ENCODE results near the gene TMEM209.

TMEM209 gene

GRCh38 chr7:130180571-130181262 lies 24.5 kb downstream of the TMEM209 start:
- Histone ChIP-seq H3K36me3 (peaks cover 21% of the 10 kb centered on the region), H3K9me3 (no peaks in the 10 kb centered on the region), H3K4me1 (no peaks in the 10 kb centered on the region), H3K4me3 (ENCODE audit: low read depth, low read length) (no peak overlapping the region), H3K27me3 (no peaks in the 10 kb centered on the region)
- TF ChIP-seq CTCF (IDR thresholded peaks at IDR 0.05; ENCODE audit: low read depth, low read length), result no peak
- DNase-seq, result no peak

- Histone ChIP-seq H3K27me3 (no peaks in the 10 kb centered on the region), H3K36me3 (peaks cover 25% of the 10 kb centered on the region), H3K4me3 (ENCODE audit: low read depth, low read length) (no peak overlapping the region), H3K9me3 (no peaks in the 10 kb centered on the region), H3K4me1 (no peaks in the 10 kb centered on the region)
- no peak for DNase-seq
- TF ChIP-seq CTCF (IDR thresholded peaks at IDR 0.05; ENCODE audit: low read depth, low read length), result no peak
Observed at GRCh38 chr7:130179631-130180030, 25.6 kb downstream of the TMEM209 start.

- Histone ChIP-seq H3K4me1 (no peaks in the 10 kb centered on the region), H3K36me3 (peaks cover 31% of the 10 kb centered on the region), H3K4me3 (ENCODE audit: low read depth, low read length) (no peak overlapping the region), H3K27me3 (no peaks in the 10 kb centered on the region), H3K9me3 (no peaks in the 10 kb centered on the region)
- TF ChIP-seq CTCF (IDR thresholded peaks at IDR 0.05; ENCODE audit: low read depth, low read length), result no peak
- no peak for DNase-seq
Observed at GRCh38 chr7:130178251-130178650, 27.0 kb downstream of the TMEM209 start.

GRCh38 chr7:130174237-130174959 lies 30.8 kb downstream of the TMEM209 start:
- no peaks in the 10 kb centered on the region for H3K27me3 ChIP-seq
- no peaks in the 10 kb centered on the region for H3K4me1 ChIP-seq
- H3K4me3 ChIP-seq (ENCODE audit: low read depth, low read length), result no peak overlapping the region
- H3K9me3 ChIP-seq, result no peaks in the 10 kb centered on the region
- no peak for TF ChIP-seq CTCF (IDR thresholded peaks at IDR 0.05; ENCODE audit: low read depth, low read length)
- DNase-seq, result no peak
- H3K36me3 ChIP-seq, result peaks cover 33% of the 10 kb centered on the region

- Histone ChIP-seq H3K4me3 (ENCODE audit: low read depth, low read length) (no peak overlapping the region), H3K36me3 (peaks cover 8% of the 10 kb centered on the region), H3K4me1 (no peaks in the 10 kb centered on the region), H3K9me3 (no peaks in the 10 kb centered on the region), H3K27me3 (no peaks in the 10 kb centered on the region)
- TF ChIP-seq CTCF (IDR thresholded peaks at IDR 0.05; ENCODE audit: low read depth, low read length), result no peak
- DNase-seq, result no peak
Observed at GRCh38 chr7:130162196-130162595, 43.0 kb downstream of the TMEM209 start.

GRCh38 chr7:130160455-130160854 lies 44.8 kb downstream of the TMEM209 start:
- TF ChIP-seq CTCF (IDR thresholded peaks at IDR 0.05; ENCODE audit: low read depth, low read length), result no peak
- no peak for DNase-seq
- Histone ChIP-seq H3K27me3 (no peaks in the 10 kb centered on the region), H3K4me3 (ENCODE audit: low read depth, low read length) (no peak overlapping the region), H3K9me3 (peaks cover 3% of the 10 kb centered on the region; the same call in 1 of the 2 replicates), H3K4me1 (no peaks in the 10 kb centered on the region), H3K36me3 (peaks cover 3% of the 10 kb centered on the region; the same call in 1 of the 2 replicates)
